Fibroblast of lung (primary cell): ENCODE results near the gene PEPD. TPM values are rescaled to one million over a fixed set of nuclear protein-coding genes. Genes with fewer than 3 reads are reported as not detected.

ENCODE experiments used
- DNase-seq, 2 donors: peaks; one replicate each; pipeline versions ENCODE4 v3.0.0 to v3.0.0-alpha.2; 2010; ENCODE audit warnings: low read depth in 2 of 2
- H2AFZ ChIP-seq: 2 replicates; pipeline ENCODE4 v1.5.1; 2012; ENCODE audit warnings: low read length, control low read depth, inconsistent platforms
- H3K27ac ChIP-seq: 2 replicates; pipeline ENCODE4 v1.5.1; 2011; ENCODE audit warnings: low read length, control low read depth; ENCODE audit not compliant: insufficient read depth
- H3K27me3 ChIP-seq: 2 replicates; pipeline ENCODE4 v1.5.1; 2011; ENCODE audit warnings: mild to moderate bottlenecking, low read length; ENCODE audit not compliant: control insufficient read depth, insufficient read depth
- H3K36me3 ChIP-seq: 2 replicates; pipeline ENCODE4 v1.5.1; 2011; ENCODE audit warnings: low read length; ENCODE audit not compliant: control insufficient read depth, insufficient read depth
- H3K4me1 ChIP-seq: 2 replicates; pipeline ENCODE4 v1.5.1; 2011; ENCODE audit warnings: low read length; ENCODE audit not compliant: control insufficient read depth, insufficient read depth; ENCODE audit errors: extremely low read depth
- H3K4me2 ChIP-seq: 2 replicates; pipeline ENCODE4 v1.5.1; 2011; ENCODE audit warnings: low read length, control low read depth; ENCODE audit not compliant: insufficient read depth; ENCODE audit errors: extremely low read depth
- H3K4me3 ChIP-seq, 4 experiments: fragments of 200-600 bp in 1 of 4; sonication (generic) in 1 of 4; replicated peaks in 1 of 4; 2 replicates each; pipeline ENCODE4 v1.5.1; 2011 to 2016; ENCODE audit warnings: low read length in 4 of 4, low read depth in 3 of 4, mild to moderate bottlenecking in 3 of 4, control low read depth in 2 of 4, inconsistent platforms in 1 of 4, mixed read lengths in 1 of 4; ENCODE audit not compliant: insufficient read depth in 1 of 4; ENCODE audit errors: control extremely low read depth in 1 of 4
- H3K79me2 ChIP-seq: 2 replicates; pipeline ENCODE4 v1.5.1; 2012; ENCODE audit warnings: mild to moderate bottlenecking, low read length, inconsistent platforms; ENCODE audit not compliant: control insufficient read depth, insufficient read depth
- H3K9ac ChIP-seq: 2 replicates; pipeline ENCODE4 v1.5.1; 2011; ENCODE audit warnings: mild to moderate bottlenecking, low read length, control low read depth; ENCODE audit not compliant: insufficient read depth
- H3K9me3 ChIP-seq: 2 replicates; pipeline ENCODE4 v1.5.1; 2012; ENCODE audit warnings: low read depth, low read length; ENCODE audit not compliant: control insufficient read depth, insufficient read depth
- H4K20me1 ChIP-seq: 2 replicates; pipeline ENCODE4 v1.5.1; 2011; ENCODE audit warnings: low read length; ENCODE audit not compliant: control insufficient read depth, insufficient read depth; ENCODE audit errors: extremely low read depth
- EZH2 ChIP-seq: IDR thresholded peaks from 2 replicates; pipeline ENCODE4 v1.5.1; 2012; ENCODE audit warnings: low read length, control low read depth, mild to moderate bottlenecking; ENCODE audit errors: missing control alignments
- polyA plus RNA-seq, 2 donors: library from polyadenylated mRNA; depleted of rRNA in 1 of 2; stranded (reverse) in 1 of 2; unstranded in 1 of 2; fragments of >200 nt; gene quantifications; 2 replicates each; pipeline ENCODE4 v1.2.1, GENCODE V29; 2011 to 2012; ENCODE audit warnings: missing spikeins in 1 of 2
- total RNA-seq: library from RNA; depleted of rRNA; stranded (reverse); fragments of >200 nt; gene quantifications from 2 replicates; pipeline ENCODE4 v1.2.1, GENCODE V29; 2014
- TF ChIP-seq, protein P1 (sequence below), 2 donors: IDR thresholded peaks in 1 of 2; conservative IDR thresholded peaks in 1 of 2; 1 replicate in 1 of 2; 2 replicates in 1 of 2; pipeline ENCODE4 v1.5.1; 2011 to 2012; ENCODE audit warnings: low read length in 2 of 2, control low read depth in 1 of 2, inconsistent platforms in 1 of 2, low read depth in 1 of 2, mild to moderate bottlenecking in 1 of 2

PEPD gene
- total and polyA plus RNA-seq, 2 donors (not counting 1 experiment from before 2014, with no cell fraction given): 59.8 to 81.9 TPM

DNA sequence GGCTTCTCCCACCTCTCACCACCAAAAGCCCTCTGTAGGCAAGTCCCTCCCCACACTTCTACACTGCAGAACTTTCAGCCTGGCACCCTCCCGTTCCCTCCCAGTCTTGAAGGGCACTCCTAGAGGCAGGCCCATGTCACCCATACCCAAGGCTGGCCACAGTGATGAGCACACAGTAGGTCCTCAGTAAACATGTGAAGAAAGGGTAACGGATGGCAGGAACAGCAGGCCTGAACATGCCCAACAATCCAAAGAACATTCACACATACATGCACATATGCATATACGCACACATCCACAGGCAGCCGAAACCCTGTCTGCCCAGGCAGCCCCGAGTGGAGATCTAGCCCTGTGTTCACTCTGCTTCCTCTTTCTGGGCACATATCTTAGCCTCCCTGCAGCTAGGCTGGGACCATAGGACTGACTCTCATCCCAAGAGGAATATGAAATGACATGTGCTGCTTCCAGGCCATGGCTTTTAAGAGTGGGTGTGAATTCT is 92.9 kb downstream of the PEPD start:
- Histone ChIP-seq H3K4me3 (no peak overlapping the region), H3K9ac (no peak overlapping the region), H3K4me1 (no peaks in the 10 kb centered on the region), H3K27ac (no peak overlapping the region), H2AFZ (no peak overlapping the region), H3K36me3 (no peaks in the 10 kb centered on the region), H3K4me2 (no peak overlapping the region), H3K9me3 (no peaks in the 10 kb centered on the region), H4K20me1 (no peaks in the 10 kb centered on the region), H3K79me2 (no peaks in the 10 kb centered on the region), H3K27me3 (no peaks in the 10 kb centered on the region)
- TF ChIP-seq EZH2: no peak
- TF ChIP-seq, protein P1, sequence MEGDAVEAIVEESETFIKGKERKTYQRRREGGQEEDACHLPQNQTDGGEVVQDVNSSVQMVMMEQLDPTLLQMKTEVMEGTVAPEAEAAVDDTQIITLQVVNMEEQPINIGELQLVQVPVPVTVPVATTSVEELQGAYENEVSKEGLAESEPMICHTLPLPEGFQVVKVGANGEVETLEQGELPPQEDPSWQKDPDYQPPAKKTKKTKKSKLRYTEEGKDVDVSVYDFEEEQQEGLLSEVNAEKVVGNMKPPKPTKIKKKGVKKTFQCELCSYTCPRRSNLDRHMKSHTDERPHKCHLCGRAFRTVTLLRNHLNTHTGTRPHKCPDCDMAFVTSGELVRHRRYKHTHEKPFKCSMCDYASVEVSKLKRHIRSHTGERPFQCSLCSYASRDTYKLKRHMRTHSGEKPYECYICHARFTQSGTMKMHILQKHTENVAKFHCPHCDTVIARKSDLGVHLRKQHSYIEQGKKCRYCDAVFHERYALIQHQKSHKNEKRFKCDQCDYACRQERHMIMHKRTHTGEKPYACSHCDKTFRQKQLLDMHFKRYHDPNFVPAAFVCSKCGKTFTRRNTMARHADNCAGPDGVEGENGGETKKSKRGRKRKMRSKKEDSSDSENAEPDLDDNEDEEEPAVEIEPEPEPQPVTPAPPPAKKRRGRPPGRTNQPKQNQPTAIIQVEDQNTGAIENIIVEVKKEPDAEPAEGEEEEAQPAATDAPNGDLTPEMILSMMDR (conservative IDR thresholded peaks at IDR 0.05 in 1 of 2, IDR thresholded peaks at IDR 0.05 in 1 of 2; ENCODE audit: low read depth in 1 of 2, low read length in 2 of 2): no peak
- DNase-seq: no peak

DNA sequence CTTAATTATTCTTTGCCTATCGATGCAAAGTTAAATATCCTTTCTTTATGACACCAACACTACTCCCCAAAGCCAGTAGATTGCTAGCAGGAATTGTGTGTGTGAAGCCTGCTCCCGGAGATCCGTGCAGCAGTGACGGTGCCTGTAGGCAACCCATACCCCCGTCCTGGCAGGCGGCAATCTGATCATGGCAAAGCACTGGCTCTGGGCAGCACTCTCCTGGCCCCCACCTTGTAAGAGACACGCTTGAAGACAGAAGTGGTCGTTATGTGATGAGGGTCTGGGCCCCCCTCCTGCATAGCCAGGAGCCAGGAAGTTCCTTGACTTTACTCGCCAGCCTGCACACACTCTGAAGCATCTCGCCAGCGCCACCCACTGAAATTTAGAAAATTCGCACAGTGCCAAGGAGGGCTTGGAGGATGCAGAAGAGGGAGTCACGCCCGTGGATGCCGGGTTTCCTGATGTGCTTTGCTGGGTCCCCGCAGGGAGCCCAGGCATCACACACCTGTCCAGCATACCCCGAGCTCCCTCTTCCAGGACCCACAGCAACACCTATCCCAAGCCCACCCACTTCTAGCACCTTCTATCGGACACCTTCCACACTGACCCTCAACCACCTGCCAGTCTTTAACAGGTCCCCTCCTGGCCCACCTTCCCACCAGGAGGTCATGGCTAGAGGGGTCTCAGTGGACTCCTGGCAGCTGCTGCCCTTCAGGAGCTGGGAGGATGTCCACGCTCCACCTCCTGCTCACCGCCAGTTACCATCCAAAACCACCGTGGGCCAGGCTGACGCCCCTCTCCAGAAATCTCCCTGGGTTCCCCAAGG is 93.6 kb downstream of the PEPD start:
- Histone ChIP-seq H3K9me3 (no peaks in the 10 kb centered on the region), H3K4me3 (no peak overlapping the region), H3K4me1 (no peaks in the 10 kb centered on the region), H3K9ac (no peak overlapping the region), H3K27me3 (no peaks in the 10 kb centered on the region), H3K79me2 (no peaks in the 10 kb centered on the region), H2AFZ (no peak overlapping the region), H3K4me2 (no peak overlapping the region), H3K27ac (no peak overlapping the region), H3K36me3 (no peaks in the 10 kb centered on the region), H4K20me1 (no peaks in the 10 kb centered on the region)
- DNase-seq: no peak
- TF ChIP-seq, protein P1 (conservative IDR thresholded peaks at IDR 0.05 in 1 of 2, IDR thresholded peaks at IDR 0.05 in 1 of 2; ENCODE audit: low read depth in 1 of 2, low read length in 2 of 2): no peak
- no peak for TF ChIP-seq EZH2

DNA sequence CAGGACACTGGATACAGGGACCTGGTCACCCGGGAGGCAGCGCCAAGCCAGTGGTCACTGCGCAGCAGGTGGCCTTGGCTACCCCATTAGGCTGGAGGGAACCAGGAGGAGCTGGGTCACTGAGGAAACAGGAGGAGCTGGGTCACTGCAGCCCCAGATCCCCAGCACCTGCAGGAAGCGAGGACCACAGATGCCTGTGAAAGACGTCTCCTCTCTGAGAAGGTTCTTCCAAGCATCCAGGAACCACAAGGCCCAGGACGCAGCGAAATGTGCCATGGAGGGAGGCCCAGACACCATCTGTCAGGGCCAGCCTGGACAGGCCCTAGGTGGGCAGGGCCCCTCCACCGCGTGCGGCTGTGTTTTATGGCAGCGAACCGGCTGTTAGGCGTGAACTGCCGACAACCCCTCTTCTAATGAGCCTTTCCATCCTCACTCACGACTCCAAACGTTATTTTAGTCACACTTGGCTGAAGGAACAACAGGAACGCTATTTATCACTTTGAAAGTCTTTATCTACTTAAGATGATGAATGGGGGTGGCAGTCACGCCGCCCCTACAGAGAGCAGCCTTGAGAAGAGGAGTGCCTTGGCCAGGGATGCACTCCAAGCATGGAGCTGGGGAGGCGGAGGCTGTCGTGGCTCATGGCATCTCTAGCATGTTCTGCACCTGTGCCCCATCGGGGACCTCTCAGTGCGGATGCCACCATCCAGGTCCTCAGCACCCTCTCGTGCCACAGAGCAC is 94.8 kb downstream of the PEPD start:
- no peak overlapping the region for H3K9ac ChIP-seq
- no peak for DNase-seq
- H2AFZ ChIP-seq: no peak overlapping the region
- no peaks in the 10 kb centered on the region for H3K27me3 ChIP-seq
- TF ChIP-seq, protein P1 (conservative IDR thresholded peaks at IDR 0.05 in 1 of 2, IDR thresholded peaks at IDR 0.05 in 1 of 2; ENCODE audit: low read depth in 1 of 2, low read length in 2 of 2): no peak
- no peak for TF ChIP-seq EZH2
- no peaks in the 10 kb centered on the region for H3K36me3 ChIP-seq
- no peak overlapping the region for H3K27ac ChIP-seq
- no peaks in the 10 kb centered on the region for H4K20me1 ChIP-seq
- H3K4me2 ChIP-seq: no peak overlapping the region
- H3K9me3 ChIP-seq: no peaks in the 10 kb centered on the region
- H3K79me2 ChIP-seq: no peaks in the 10 kb centered on the region
- no peak overlapping the region for H3K4me3 ChIP-seq
- H3K4me1 ChIP-seq: no peaks in the 10 kb centered on the region
